ENCODE measurements around the gene KRT4. TPM values are rescaled to one million over a fixed set of nuclear protein-coding genes. Genes with fewer than 3 reads are reported as not detected.

Gene KRT4
- total RNA-seq, 1 experiment from 2014 or later = 5.2 TPM

- Mint-ChIP-seq H3K36me3 (ENCODE audit: insufficient read depth, unreplicated experiment) (no peaks in the 10 kb centered on the region), H3K27ac (ENCODE audit: unreplicated experiment) (no peak overlapping the region), H3K27me3 (ENCODE audit: insufficient read depth, unreplicated experiment) (peaks cover 1% of the 10 kb centered on the region), H3K4me3 (ENCODE audit: unreplicated experiment) (no peak overlapping the region), H3K9me3 (ENCODE audit: unreplicated experiment) (peaks cover 19% of the 10 kb centered on the region), H3K4me1 (ENCODE audit: low read depth, unreplicated experiment) (no peaks in the 10 kb centered on the region)
- Histone ChIP-seq H3K9me3 (peaks cover 13% of the 10 kb centered on the region; the same call in 1 of the 2 replicates), H3K36me3 (ENCODE audit: control insufficient read depth, insufficient read depth, low read length) (no peaks in the 10 kb centered on the region), H3K4me3 (ENCODE audit: low read depth, low read length) (no peak overlapping the region), H3K27me3 (replicated peaks; ENCODE audit: control insufficient read depth, insufficient read depth, low read length) (peaks cover 1% of the 10 kb centered on the region; the same call in 1 of the 2 replicates), H3K4me1 (no peaks in the 10 kb centered on the region)
- intact Hi-C loops (cut with micrococcal nuclease; ENCODE audit: unreplicated experiment) = no loop called here
- no peak for TF ChIP-seq CTCF (IDR thresholded peaks at IDR 0.05; ENCODE audit: insufficient read depth in 1 of 2, low read depth in 1 of 2, low read length in 1 of 2, severe bottlenecking in 1 of 2, unreplicated experiment in 1 of 2)
- DNase-seq = no peak
- no TSS peak for BruUV-seq (replicated peaks)
- CTCF ChIA-PET = no interaction called here
- POLR2A ChIA-PET = no interaction called here
Observed at GRCh38 chr12:52760623-52761022, 53.3 kb downstream of the KRT4 start.

GRCh38 chr12:52759695-52760094 is 54.2 kb downstream of the KRT4 start:
- peaks cover 13% of the 10 kb centered on the region; the same call in 1 of the 2 replicates for H3K9me3 ChIP-seq
- H3K4me1 ChIP-seq = no peaks in the 10 kb centered on the region
- no peak for TF ChIP-seq CTCF (IDR thresholded peaks at IDR 0.05; ENCODE audit: insufficient read depth in 1 of 2, low read depth in 1 of 2, low read length in 1 of 2, severe bottlenecking in 1 of 2, unreplicated experiment in 1 of 2)
- Mint-ChIP-seq H3K4me3 (ENCODE audit: unreplicated experiment) (no peak overlapping the region), H3K4me1 (ENCODE audit: low read depth, unreplicated experiment) (no peaks in the 10 kb centered on the region), H3K27ac (ENCODE audit: unreplicated experiment) (no peak overlapping the region), H3K27me3 (ENCODE audit: insufficient read depth, unreplicated experiment) (peaks cover 3% of the 10 kb centered on the region), H3K36me3 (ENCODE audit: insufficient read depth, unreplicated experiment) (no peaks in the 10 kb centered on the region), H3K9me3 (ENCODE audit: unreplicated experiment) (peaks cover 19% of the 10 kb centered on the region)
- CTCF ChIA-PET = no interaction called here
- intact Hi-C loops (cut with micrococcal nuclease; ENCODE audit: unreplicated experiment) = no loop called here
- no peak overlapping the region for H3K4me3 ChIP-seq (ENCODE audit: low read depth, low read length)
- H3K27me3 ChIP-seq (replicated peaks; ENCODE audit: control insufficient read depth, insufficient read depth, low read length) = peaks cover 1% of the 10 kb centered on the region; the same call in 1 of the 2 replicates
- no peak for DNase-seq
- H3K36me3 ChIP-seq (ENCODE audit: control insufficient read depth, insufficient read depth, low read length) = no peaks in the 10 kb centered on the region
- BruUV-seq (replicated peaks) = no TSS peak
- POLR2A ChIA-PET = no interaction called here

- BruUV-seq (replicated peaks) = no TSS peak
- no peaks in the 10 kb centered on the region for H3K4me1 ChIP-seq
- TF ChIP-seq CTCF (IDR thresholded peaks at IDR 0.05; ENCODE audit: insufficient read depth in 1 of 2, low read depth in 1 of 2, low read length in 1 of 2, severe bottlenecking in 1 of 2, unreplicated experiment in 1 of 2) = no peak
- H3K9me3 ChIP-seq = peaks cover 13% of the 10 kb centered on the region; the same call in 1 of the 2 replicates
- DNase-seq = no peak
- intact Hi-C loops (cut with micrococcal nuclease; ENCODE audit: unreplicated experiment) = no loop called here
- ChIA-PET POLR2A (no interaction called here), CTCF (no interaction called here)
- Mint-ChIP-seq H3K36me3 (ENCODE audit: insufficient read depth, unreplicated experiment) (no peaks in the 10 kb centered on the region), H3K9me3 (ENCODE audit: unreplicated experiment) (peaks cover 19% of the 10 kb centered on the region), H3K27me3 (ENCODE audit: insufficient read depth, unreplicated experiment) (peaks cover 3% of the 10 kb centered on the region), H3K4me1 (ENCODE audit: low read depth, unreplicated experiment) (no peaks in the 10 kb centered on the region), H3K27ac (ENCODE audit: unreplicated experiment) (no peak overlapping the region), H3K4me3 (ENCODE audit: unreplicated experiment) (no peak overlapping the region)
- peaks cover 1% of the 10 kb centered on the region; the same call in 1 of the 2 replicates for H3K27me3 ChIP-seq (replicated peaks; ENCODE audit: control insufficient read depth, insufficient read depth, low read length)
- no peaks in the 10 kb centered on the region for H3K36me3 ChIP-seq (ENCODE audit: control insufficient read depth, insufficient read depth, low read length)
- H3K4me3 ChIP-seq (ENCODE audit: low read depth, low read length) = no peak overlapping the region
Observed at GRCh38 chr12:52759218-52759617, 54.7 kb downstream of the KRT4 start.
